GM12878 (cell line): Measurements from ENCODE around the gene IL6R.
A peak's percentile ranks its signal among the peaks of the same experiment; 100 is the strongest.

Source experiments
- ATF7 ChIP-seq: fragments of 450-650 bp; IDR thresholded peaks from 2 replicates; pipeline ENCODE4 v1.6.1; 2016; ENCODE audit warnings: low read depth, mild to moderate bottlenecking
- CREM ChIP-seq: IDR thresholded peaks from 2 replicates; pipeline ENCODE4 v1.6.1; 2014; ENCODE audit warnings: antibody characterized with exemption, low read depth
- EZH2 ChIP-seq: IDR thresholded peaks from 2 replicates; pipeline ENCODE4 v1.6.1; 2012; ENCODE audit warnings: low read depth, mild to moderate bottlenecking, control low read depth, inconsistent platforms, low read length, borderline replicate concordance; ENCODE audit not compliant: control insufficient read depth
- RAD21 ChIP-seq: IDR thresholded peaks from 2 replicates; pipeline ENCODE4 v1.6.1; 2011; ENCODE audit warnings: mild to moderate bottlenecking, low read depth, low read length, moderate library complexity; ENCODE audit not compliant: insufficient read depth
- RAD51 ChIP-seq: fragments of 450-650 bp; IDR thresholded peaks from 2 replicates; pipeline ENCODE4 v1.6.1; 2016; ENCODE audit warnings: moderate library complexity, mild to moderate bottlenecking, inconsistent platforms
- SMC3 ChIP-seq: IDR thresholded peaks from 2 replicates; pipeline ENCODE4 v1.6.1; 2011; ENCODE audit warnings: low read length, improper control_type of control experiment, borderline replicate concordance
- SREBF1 ChIP-seq: IDR thresholded peaks from 2 replicates; pipeline ENCODE4 v1.6.1; 2012; ENCODE audit warnings: mild to moderate bottlenecking, low read length
- STAT3 ChIP-seq: IDR thresholded peaks from 2 replicates; pipeline ENCODE4 v1.6.1; 2011; ENCODE audit warnings: low read depth, low read length, improper control_type of control experiment

GRCh38 chr1:154466921-154467417, 61.8 kb downstream of the IL6R start:
- TF ChIP-seq STAT3 (no peak), ATF7 (no peak), SREBF1 (no peak), SMC3 (no peak; the same call in 1 of the 2 replicates), CREM (no peak), RAD21 (peak; percentile 44), RAD51 (no peak), EZH2 (no peak)
